HEK293 (cell line): ENCODE measurements around the gene C5orf63.

Experiments used
- CTCF ChIP-seq: fragments of 450-650 bp; formaldehyde crosslinking; IDR thresholded peaks from 2 replicates; pipeline ENCODE4 v1.5.1; 2016; ENCODE audit warnings: missing biosample characterization, missing genetic modification characterization
- ZNF174 ChIP-seq: fragments of 450-650 bp; formaldehyde crosslinking; IDR thresholded peaks from 2 replicates; pipeline ENCODE4 v1.5.0; 2017; ENCODE audit warnings: missing biosample characterization, mild to moderate bottlenecking, missing genetic modification characterization
- ZNF518A ChIP-seq: fragments of 450-650 bp; formaldehyde crosslinking; conservative IDR thresholded peaks from 2 replicates; pipeline ENCODE4 v1.5.1; 2016; ENCODE audit warnings: low read depth, missing biosample characterization, missing genetic modification characterization
- ZNF747 ChIP-seq: fragments of 450-650 bp; formaldehyde crosslinking; IDR thresholded peaks from 2 replicates; pipeline ENCODE4 v1.5.1; 2016; ENCODE audit warnings: missing biosample characterization, missing genetic modification characterization
- ZSCAN4 ChIP-seq: fragments of 450-650 bp; formaldehyde crosslinking; IDR thresholded peaks from 2 replicates; pipeline ENCODE4 v1.5.1; 2017; ENCODE audit warnings: missing biosample characterization, missing genetic modification characterization

- no peak for TF ChIP-seq ZNF518A
- TF ChIP-seq CTCF (tag by site-specific recombination): no peak
- TF ChIP-seq ZNF174: no peak
- TF ChIP-seq ZNF747 (tag by site-specific recombination): no peak
- no peak for TF ChIP-seq ZSCAN4 (tag by site-specific recombination)
Observed at GRCh38 chr5:127001621-127002296, 71.5 kb downstream of the C5orf63 start.
